HS-5 (cell line): ENCODE results near the gene RBMS3.

Source experiments
- DNase-seq: peaks from one replicate; pipeline ENCODE4 v3.0.0-alpha.2; 2012; ENCODE audit warnings: low read depth

The RBMS3 gene

DNA sequence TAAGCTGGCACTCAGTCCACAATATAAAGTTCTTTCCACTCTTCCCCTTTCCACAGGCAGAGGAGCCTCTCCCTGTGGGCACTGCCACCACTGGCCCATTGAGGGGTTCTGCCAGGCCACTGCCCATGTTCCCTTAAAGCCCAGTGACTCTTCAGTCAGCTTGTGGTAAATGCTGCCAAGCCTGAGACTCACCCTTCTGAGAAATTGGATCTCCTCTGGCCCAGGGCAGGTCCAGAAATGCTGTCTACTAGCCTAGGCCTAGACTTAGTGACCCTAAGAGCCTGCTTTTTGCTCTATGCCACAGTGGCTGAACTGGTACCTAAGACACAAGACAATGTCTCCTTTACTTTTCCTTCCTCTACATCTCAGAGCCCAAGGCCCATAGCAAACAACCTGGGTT, 295.8 kb downstream of the RBMS3 start:
- no peak for DNase-seq

DNA sequence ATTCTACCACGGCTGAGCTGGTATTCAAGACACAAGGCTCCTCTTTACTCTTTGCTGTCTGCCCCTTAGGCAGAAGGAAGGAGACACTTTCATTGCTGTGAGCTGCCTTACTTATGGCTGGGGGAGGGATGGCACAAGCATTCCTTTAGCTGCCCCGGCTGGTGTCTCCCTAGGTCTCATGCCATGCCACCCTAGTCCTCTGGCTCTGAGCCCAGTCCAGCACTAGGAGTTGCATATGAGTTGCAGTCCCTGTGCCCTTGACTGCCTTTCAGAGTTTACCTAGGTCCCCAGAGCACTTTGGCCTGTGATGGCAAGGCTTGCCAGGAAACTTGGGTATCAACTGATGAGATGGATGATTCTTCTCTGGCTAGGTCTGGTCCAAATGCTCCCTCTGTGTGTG, 296.4 kb downstream of the RBMS3 start:
- DNase-seq = no peak

DNA sequence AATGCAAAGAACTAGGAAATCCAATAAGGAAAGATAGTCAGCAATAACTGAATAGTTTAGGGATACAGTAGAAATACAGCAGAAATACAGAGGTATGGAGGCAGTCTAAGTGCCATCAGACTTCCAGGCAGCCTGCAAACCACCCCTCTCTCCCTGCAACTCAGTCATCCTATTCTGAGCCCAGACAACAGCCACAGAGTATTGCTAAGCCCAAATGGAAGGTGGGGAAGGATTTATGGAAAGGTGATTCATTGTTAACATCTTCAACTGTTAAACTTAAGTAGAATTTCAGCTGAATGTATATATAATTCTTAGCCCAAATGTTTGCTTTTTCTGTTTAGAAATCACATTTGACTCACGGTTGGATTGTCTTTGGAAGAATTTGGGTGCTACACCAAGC, 300.4 kb downstream of the RBMS3 start:
- no peak for DNase-seq

DNA sequence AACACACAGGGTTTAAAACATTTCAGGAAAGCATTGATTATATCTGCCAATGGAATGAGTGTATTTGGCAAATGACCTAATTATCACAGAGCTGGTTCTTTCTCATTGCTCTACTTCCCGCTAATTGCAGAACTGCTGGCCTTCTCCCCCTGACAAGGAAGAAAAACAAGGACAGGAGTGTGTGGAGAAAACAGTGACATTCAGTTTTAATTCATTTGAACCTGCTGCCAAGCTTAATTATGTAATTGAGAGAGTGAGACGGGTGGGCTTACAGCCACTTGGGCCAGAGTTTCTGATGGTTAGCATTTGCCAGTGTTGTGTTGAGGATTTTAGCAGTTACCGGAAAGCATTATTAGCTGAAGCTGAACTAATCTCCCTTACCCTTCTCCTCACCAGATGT, 301.4 kb downstream of the RBMS3 start:
- no peak for DNase-seq

- DNase-seq = no peak
These were observed 303.0 kb downstream of the RBMS3 start for GRCh38 chr3:29583861-29584260.

GRCh38 chr3:29585368-29585767, 304.5 kb downstream of the RBMS3 start:
- no peak for DNase-seq

GRCh38 chr3:29587340-29587739, 306.5 kb downstream of the RBMS3 start:
- no peak for DNase-seq

DNA sequence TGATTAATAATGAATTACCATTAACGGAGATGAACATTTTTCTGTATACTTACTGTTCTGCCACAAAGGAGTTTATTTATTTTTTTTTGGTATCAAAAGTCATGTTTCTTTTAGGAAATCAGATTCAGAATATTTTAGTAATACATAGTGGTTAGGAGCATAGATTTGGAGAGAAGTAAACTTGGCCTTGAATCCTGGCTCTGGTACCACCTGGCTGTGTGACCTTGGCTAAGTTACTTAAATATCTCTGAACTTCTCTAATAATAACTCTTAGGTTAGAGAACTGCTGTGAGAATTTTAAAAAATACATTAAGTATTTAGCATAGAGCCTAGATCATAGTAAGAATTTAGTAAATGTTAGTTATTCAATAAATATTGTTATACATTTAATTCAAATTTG, 309.1 kb downstream of the RBMS3 start:
- no peak for DNase-seq

DNA sequence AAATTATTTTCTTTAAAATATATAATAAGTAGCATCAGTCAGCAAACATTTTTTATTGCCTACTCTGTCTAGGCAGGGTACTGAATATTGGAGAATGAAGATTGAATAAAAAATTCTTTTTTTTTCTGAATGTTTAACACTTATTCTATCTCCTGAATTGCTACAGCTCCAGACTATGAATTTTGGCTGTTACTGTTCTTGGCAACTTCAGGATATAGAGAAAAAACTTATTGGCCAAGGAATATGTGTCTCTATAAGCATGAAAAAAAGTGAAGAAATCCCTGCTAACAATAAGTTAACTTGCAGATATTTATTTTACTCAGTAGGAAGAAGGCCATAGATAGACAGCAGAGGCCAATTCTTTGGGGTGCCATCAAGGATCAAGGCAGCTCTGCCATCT, 309.6 kb downstream of the RBMS3 start:
- no peak for DNase-seq

DNA sequence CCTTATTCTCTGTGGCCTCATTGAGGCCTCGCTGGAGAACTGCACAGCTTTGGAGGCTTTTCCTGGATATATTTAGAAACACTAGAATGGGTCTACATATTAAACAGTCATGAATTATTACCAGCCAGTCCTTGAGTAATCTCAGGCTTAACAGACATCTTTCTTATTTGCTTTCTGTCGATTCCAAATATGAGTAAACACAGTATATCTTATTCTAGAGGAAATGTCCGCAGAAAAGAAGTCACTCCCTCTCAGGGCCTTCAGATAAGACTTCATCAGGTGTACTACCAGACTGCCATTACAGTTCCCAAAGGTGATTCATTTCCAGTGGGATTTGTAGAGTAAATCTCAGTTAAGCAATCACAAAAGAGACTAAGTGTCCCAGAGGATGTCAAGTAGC, 310.7 kb downstream of the RBMS3 start:
- DNase-seq = no peak

DNA sequence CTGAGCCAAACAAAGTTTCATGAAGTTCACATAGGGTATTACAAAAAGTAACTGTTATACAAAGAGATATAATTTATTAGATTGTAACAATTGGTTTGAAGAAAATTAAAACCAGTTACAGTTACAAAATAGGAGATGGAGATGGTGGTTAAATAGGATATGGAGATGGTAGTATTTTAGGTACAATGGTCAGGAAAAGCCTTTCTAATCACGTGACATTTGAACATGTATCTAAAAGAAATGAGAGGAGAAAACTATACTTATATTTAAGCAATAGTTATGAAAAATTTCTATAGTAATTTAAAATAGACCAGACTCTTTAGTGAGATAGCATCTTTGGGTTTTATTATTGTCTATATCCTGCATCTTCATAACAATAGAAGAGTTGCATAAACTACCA, 312.9 kb downstream of the RBMS3 start:
- no peak for DNase-seq

GRCh38 chr3:29594261-29594660, 313.4 kb downstream of the RBMS3 start:
- no peak for DNase-seq

DNA sequence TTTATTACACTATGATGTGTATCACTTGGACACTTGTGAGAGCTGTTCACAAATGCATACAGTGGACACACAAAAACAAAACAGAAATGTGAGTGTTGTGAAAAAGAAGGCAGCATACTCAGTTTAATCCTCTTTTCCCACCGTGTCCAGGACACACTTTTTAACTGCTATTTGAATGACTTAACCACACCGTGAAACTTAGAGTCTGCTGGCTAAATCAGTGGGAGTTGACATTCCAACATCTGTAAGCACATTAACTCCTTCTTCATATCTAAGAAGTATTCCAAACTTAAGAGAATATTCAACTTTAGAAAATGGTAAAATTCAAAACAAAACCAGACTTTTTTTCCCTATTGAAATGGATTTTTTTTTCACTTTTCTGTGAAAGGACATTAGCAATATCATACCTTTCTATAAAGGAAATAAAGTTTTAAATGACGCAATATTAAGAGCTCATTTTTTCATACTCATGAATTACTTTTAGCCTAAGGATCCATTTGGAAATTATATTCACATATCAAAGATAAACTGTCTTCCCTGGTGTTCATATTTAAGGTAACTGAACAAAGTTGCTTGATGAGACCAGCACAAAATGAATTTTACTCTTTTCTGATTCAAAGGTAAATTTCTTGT, 316.6 kb downstream of the RBMS3 start:
- DNase-seq = no peak

DNA sequence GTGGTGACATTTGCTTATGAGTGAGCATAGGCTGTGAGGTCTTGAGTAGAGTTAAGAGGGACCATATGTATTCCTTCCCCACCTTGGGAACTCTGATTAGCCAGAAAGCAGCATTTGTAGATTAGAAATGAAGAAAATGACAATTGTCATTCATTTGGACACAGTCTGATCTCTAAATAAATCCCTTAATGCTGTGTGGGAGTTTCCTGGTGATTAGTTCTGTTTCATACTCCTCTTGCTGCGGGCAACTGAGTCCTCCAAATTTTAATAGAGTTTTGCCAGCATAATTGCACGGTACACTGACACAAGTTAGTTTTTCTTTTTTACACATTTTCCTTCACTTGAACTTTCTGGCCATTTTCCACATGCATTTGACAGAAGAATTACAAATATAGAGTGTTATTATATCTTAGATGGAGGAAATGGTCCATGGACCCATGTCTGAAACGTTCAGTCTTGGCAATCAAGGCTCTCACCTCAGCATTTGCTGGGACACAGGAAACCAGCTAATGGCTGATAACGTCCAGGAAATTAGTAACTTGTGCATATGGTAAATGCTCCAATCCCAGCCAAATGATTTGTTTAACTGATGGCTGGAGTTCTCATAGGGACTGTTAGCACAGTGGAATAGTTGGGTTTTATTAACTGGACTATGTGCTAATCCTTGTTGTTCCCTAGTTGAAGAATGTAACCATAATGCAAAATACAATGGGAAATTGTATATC, 321.2 kb downstream of the RBMS3 start:
- DNase-seq = no peak

- no peak for DNase-seq
These were observed 325.0 kb downstream of the RBMS3 start for GRCh38 chr3:29605845-29606244.

- no peak for DNase-seq
These were observed 325.5 kb downstream of the RBMS3 start for GRCh38 chr3:29606416-29606815.

DNA sequence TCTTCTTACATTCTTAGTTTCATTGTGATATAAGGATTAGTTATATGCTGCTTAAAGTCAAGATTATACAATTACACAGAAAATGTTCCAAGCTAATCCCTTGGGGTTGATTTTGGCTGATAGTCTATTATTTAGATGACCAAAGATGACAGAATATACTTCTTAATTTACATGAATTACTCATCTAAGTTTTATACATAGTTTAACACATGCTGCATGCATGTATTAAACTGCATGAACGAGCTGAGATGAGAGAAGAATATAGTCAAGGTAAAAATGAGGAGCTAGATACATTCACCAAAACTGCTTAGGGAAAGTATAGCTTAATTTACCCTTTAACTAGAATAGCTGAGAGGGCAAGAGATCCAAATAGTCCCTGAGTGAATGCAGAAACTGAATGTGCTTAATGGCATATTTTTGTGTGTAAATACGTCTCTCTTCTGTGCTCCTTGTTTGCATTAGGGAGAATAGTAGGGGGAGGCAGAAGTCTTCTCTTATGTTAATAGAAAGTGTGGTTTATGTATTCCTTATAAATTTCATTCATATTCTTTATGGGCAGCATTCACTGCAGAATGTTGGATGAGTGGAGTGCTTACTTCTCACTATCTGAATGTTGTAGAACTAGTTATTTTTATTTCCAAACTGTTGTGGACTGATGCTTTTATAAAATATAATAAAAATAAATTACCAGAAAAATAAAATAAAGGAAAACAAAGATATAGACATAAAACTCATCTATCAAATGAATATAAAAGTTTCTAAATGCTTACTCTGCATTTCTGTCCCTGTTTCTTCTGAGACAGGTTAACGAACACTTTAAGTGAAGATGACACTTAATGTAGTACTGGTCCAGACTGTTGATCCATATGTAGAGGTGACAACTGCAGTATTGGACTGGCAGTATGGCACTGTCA, 327.8 kb downstream of the RBMS3 start:
- DNase-seq = no peak

DNA sequence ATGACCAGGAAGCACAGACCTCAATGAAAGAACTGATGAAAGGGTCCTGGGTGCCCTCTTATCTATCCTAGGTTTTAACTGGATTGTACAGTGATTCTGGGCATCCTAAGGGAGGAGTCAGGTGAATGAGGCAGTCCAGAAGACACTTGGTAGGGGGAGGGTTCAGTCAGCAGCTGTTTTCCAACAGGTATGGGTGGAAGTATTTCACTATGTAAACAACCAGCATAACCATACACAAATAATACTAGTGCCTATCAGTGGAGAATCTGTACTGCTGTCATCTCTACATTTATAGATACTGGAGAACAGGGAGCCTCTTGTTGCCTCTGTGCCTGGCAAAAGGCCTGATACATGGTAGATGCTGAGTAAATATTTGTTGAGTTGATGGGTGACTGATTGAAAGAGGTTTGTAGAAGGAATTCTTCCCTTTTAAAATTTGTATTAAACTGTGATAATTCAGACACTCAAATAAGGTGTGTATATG, 328.5 kb downstream of the RBMS3 start:
- no peak for DNase-seq

GRCh38 chr3:29610781-29611180, 329.9 kb downstream of the RBMS3 start:
- DNase-seq = no peak

GRCh38 chr3:29611252-29611651, 330.4 kb downstream of the RBMS3 start:
- no peak for DNase-seq

DNA sequence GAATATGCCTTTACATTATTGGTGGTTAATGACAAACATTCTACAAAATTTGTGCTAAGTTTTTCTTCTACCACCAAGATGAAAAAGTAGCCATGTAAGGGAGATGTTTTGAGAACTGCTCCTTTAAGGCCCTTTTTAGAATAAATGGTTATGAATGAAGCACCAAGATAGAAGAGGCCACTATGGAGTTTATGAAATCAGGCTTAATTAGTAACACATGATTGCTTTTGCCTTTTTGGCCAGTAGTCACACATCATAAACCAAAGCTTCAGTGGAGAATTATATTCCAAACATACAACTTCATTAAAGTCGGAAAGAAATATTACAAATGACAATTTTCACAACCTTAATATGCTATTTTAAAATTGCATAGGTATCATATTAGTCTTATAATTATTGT, 331.7 kb downstream of the RBMS3 start:
- DNase-seq = no peak

GRCh38 chr3:29614954-29615353, 334.1 kb downstream of the RBMS3 start:
- DNase-seq = no peak
